ENCODE measurements around the gene TNN.

TNN gene

DNA sequence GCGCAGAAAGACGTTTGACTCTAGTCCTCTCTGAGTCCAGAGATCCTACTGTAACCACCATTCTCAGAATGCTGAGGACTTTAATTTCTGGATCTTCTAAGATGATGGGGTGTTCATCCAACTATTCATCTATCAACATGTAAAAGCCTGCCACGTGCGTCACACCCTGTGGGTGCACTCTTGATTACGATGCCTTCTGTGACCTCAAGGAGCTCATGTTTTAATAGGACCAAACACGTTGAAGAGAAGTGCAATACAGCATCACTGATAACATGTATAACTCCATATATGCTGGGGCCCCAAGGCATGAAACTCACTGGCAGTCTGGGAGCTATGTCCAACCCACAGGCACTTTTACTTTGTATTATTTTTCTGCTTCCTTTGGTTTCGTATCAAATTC is 105.9 kb downstream of the TNN start:
- DNase-seq (ENCODE audit: low read depth in 2 of 2) = no peak

DNA sequence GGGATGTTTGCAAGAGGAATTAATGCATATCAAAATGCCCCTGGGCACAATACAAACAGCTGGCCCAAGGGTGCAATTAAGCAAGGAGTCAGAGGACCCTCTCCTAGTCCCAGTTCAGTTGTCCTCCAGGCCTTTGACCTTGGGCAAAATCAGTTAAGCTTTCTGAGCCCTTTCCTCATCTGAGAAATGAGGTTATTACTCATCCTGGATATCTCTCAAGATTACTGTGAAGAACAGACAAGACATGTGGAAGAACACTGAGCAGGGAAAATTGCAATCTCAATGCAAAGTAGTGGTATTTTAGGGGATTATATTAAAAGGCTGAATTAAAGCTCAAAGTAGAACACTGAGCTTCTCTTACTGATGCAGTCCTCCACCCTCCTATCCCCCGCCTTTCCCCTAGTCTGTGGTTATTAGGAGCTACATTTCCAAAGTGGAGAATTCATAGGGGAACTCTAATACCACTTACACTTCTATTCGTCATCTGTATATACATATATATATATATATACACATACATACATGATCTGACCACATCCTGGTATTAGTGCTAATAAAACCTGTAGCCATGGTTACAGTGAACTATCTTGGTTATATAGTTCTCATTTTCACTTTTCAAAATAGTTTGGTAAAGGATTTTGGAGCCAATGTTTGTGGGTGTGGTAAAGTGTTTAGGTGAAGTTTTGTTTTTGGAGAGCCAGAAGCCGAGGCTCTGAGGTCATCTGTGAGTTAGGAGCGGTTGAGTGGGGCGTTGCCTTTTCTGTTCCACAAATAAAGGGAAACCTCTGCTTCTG is 106.9 kb downstream of the TNN start:
- DNase-seq (ENCODE audit: low read depth in 2 of 2) = no peak

DNA sequence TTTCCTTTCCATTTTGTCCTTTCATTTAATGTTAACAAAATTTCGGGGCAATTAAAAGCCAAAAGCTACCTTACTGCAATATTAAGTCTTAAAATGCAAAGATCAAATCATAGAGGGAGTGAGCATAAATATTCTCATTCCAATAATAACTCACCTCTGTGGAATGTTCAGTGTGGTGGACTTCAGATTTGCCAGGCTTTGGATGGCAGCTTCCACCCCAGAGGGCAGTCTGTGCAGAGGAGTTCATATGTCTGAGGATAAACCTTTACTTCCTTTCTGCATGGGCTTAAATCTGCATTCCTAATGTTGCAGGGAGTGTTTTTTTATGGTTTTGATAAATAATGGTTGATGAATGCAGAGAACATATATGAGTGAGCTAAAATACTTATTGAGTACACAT is 108.6 kb downstream of the TNN start:
- no peak for DNase-seq (ENCODE audit: low read depth in 2 of 2)

DNA sequence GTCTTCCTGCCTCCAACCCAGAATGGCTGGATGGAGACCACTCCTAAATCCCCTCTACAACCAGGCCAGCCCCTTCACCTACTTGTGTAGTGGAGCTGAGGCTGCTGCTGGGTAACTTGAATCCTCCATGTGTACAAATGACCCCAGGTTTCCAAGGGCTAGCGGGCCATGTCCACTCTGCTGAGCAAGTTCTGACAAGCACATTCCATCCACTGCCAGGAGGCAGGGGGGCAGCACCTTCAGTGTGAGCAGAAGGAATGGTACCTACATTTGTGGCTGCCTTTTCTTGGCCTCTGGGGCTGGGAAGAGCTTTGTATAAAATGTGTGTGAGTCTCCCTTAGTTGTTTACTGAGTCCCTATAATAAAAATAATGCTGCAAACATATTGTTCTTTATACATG is 110.4 kb downstream of the TNN start:
- no peak for DNase-seq (ENCODE audit: low read depth in 2 of 2)

DNA sequence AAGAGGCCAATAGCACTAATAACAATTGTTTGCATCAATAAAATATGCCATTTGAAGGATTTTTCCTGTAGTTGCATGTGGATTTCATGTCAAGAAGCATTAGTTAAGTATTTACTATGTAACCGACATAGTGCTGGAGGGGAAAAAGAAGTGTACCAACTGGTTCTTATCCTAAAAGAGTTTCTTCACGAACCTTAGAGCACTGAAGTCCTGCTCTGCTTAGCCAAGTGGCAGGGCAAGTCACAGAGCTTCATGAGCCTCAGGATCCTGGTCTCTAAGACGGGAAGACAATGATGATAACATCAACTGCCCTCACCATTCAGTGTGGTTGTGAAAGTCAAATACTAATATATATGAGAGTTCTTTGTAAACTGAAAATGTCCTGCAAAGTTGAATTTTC is 110.8 kb downstream of the TNN start:
- no peak for DNase-seq (ENCODE audit: low read depth in 2 of 2)

DNA sequence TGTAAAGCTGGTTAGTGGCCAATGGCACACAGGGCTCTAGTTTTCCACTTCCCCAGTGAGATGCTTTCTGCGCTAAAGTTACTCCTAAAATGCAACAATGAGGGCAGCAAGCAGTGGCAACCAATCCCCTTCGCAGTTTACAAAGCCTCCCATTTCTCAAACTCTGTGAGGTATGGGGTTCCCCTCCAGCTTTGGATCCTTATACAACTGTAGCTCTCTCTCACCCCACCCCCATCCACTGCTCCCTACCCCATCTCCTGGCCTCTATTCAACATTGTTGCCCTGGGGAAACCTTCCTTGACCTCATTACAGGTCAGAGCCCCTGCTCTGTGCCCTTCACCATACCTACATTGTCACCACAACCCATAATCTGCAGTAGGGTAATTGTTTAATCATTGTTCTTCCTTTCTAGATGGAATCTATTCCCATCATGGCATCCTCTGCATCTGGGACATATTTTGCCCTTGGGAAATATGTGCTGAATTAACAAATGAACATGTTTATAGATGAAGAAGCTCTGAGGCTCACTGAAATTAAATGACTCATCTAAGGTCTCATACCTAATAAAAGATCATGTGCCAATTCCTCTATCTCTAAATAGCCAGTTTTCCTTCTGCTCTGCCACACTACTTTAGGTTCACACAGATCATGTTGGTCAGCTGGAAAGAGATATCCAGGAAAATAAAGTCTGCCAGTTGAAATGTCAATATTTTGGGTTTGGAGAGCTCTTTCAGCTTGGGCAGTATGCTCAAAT is 112.4 kb downstream of the TNN start:
- DNase-seq (ENCODE audit: low read depth in 2 of 2) = no peak

DNA sequence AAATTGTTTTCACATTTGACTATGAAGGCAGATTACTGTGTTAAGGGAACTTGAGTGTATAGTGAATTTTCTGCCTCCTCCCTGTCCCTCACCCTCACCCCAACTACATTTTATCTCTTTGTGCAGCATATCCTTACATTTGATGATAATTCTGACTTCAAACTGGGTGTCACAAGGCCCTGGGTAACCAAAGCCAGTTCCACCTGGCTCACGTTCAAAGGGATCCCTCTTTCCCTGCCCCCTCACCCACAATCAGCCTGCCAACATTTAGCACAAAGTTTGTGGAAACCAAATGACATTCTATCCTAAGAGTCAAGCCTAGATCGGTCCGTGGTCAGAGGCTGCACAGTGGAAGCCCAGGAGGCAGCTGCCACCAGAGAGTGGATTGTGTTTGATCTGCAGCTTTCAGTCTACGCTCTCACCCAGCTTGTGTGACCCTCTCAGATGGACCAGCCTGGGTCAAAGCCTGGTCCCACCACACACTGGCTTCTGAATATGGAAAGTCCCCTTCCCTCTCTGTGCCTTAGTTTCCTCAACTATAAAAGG is 114.6 kb downstream of the TNN start:
- DNase-seq (ENCODE audit: low read depth in 2 of 2) = no peak

DNA sequence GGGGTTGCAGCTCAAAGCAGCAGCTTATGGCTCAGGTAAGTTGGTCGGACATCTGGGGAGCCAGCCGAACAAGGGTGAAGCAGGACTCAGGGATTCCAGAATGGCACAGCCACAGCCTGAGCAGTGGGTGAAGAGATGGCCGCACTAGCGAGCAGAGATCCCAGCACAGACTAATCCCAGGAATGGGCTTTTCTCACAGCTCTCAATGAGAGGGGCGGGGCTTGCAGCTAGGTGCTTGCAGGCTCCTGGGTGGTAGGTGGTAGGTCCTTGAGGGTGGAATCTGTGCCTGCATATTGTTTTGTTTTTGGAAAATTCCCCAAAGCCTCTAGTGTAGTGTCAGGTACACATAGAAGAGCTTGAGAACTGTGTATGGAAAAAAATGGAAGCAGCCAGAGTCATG is 116.0 kb downstream of the TNN start:
- no peak for DNase-seq (ENCODE audit: low read depth in 2 of 2)

DNA sequence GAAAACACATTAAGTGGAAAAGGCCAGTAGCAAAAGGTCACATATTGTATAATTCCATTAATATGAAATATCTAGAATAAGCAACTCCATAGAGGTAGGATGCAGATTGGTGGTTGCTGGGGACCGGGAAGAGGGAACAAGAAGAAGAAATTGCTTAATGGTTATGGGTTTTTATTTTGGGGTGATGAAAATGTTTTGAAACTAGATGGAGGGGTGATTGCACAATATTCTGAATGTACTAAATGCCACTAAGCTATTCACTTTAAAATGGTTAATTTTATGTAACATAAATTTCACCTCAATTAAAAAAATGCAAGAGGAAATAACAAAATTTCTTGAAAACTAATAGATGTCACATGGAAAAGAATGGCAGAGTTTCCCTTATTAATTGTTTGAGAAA is 118.3 kb downstream of the TNN start:
- no peak for DNase-seq (ENCODE audit: low read depth in 2 of 2)

DNA sequence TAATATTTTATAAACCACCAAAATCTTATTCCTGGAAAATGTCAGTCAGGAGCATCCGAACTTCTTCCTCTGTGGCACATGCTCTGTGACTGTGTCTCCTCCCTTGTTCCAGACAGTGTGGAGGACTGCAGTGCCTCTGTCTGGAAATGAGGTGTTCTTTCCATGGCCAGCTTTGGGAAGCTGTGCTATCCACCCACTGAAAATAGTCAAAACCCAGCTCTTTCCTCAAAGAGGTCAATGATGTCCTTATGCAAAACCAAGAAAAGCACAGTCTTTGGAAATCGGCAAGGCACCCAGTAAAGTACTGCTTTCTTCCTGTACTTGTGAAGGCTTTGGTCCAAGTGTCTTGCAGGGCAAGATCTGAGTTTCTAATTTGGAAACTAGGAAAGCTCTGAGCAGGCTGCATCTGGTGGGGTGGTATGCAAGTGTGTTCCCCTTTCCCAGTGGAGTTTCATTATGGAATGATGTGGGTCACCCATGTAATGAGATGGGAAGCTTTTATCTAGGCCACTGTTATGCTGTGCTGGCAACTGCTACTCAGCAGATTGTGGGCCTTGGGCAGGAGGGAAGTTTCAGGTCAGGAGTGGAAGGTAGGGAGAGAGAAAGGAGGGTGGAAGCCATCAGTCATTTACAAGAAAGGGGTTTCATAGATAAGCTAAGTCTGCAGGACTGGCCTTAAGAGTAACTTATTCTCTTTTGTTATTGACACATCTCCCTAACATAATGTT is 119.0 kb downstream of the TNN start:
- DNase-seq (ENCODE audit: low read depth in 2 of 2) = no peak

DNA sequence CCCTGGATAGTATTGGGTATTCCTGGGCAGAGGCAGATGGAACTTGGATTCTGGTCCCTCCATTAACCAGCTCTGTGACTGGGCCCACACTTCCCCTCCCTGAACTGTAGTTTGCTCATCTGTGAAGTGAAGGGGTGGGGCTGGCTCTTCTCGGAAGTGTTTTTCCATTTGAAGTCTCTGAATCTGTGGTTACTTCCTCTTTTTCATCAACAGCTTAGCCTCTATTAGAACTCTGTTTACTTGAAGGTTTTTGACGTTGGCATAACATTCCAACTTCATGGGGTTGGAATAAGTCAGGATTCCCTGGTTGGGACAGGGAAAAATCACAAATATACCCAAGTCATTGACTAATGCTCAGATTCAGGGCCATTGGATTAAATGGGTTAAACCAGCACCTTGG is 121.3 kb downstream of the TNN start:
- DNase-seq (ENCODE audit: low read depth in 2 of 2) = peak in 1 of 2 donors; percentile 38

DNA sequence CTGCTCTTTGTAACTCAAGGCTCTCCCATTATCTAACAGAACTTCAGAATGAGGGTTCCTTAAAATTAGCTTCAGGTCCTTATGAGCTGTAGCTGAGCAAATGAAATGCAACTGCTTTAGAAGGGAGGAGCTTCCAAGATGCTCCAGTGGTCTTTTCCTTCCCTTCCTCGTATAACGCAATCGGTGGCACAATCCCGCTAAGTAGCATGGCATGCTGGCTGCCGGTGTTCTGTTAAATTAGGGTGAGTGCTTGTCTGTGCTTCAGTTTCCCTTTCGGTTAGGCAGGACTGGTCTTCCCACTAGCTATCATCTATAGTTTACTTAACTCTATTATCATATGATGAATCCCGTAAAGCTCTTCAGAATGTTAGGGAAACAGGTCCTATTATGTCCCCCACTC is 124.0 kb downstream of the TNN start:
- DNase-seq (ENCODE audit: low read depth in 2 of 2) = no peak

DNA sequence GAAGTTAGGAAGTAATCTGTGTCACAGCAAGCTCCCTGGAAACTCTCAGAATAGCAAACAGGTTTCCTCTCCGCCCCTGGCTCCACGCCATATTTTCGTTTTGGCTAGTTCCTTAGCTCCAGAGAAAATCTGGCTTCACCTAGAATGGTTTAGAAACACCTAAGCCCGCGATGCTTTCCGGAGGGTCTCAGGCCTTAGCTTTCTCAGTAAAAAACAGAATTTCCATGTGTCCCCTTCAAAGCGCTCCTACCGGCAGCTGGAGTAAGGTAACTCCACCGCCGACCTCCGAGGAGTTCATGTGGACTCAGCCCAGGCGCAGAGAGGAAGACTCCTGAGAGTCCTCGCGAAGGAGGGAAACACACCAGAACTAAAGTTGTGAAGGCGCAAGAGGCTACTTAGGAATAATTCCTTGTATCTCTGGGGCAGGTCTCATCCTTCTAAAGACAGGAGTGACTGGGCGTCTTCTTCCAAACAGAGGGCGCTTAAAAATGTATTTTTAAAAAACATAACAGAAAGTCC is 124.5 kb downstream of the TNN start:
- DNase-seq (ENCODE audit: low read depth in 2 of 2) = no peak

DNA sequence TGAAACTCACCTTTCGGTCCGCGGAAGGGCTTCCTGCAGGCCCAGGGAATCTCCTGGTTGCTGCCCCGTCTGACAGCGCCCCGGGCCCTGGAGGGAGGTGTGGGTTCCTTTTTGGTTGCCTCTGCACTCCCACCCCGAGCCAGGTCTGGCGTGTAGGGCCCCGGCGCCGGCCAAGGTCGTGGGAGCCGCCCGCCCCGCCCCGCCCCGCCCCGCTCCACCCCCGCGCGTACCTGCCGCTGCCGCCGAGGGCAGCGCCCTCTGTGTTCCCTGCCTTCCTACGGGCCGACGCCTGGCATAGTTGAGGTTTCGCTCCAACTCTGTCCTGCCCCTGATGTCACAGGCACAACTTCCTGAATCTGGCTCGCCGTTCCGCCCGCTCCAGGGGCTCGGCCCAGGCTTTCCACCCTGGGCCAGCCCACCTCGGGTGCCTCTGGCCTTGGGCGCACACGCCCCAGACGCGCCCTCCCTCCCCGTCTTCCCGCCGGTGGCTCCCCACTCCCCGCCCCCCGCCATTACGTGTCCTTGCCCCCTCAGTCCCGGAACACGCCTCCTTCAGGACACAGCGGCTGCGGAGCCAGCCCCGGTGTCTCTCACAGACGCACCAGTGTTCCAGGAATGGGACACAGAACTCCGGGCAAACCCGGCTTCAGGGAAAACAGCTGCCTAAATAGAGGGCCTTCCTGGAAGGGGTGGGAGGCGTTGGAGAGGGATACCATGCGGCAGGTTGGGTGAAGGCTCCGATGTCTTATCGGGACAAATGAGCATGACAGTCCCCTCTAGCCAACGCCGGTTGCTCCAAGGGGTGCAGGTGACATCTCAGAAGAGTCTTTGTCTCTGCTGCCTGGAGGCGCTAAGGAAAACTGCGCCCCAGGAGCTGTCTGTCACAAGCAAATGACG is 125.2 kb downstream of the TNN start, which contains the start of gene KIAA0040:
KIAA0040 (minus strand) TSS at position 147 of the 897 bp plus-strand sequence. CDS start 31,763 bp downstream, outside the sequence.
- DNase-seq (ENCODE audit: low read depth in 2 of 2) = no peak

DNA sequence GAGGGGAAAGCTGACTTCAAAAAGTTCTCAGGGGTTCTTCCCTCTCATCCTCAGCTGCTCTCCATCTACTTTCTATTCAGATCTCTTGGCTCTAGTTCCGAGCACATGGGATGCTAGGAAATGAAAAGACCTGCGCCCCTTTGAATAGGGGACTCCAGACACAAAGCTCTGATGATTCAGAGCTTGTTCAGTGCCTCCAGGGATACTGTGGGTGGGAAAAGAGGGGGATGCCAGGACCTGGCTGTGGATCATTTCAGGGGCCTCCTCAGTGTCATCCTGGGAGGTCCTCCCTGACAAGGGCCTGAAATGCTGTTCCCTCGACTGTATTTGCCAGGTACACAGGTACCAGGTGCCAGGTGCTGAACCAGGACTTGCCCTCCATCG is 125.9 kb downstream of the TNN start:
- no peak for DNase-seq (ENCODE audit: low read depth in 2 of 2)

DNA sequence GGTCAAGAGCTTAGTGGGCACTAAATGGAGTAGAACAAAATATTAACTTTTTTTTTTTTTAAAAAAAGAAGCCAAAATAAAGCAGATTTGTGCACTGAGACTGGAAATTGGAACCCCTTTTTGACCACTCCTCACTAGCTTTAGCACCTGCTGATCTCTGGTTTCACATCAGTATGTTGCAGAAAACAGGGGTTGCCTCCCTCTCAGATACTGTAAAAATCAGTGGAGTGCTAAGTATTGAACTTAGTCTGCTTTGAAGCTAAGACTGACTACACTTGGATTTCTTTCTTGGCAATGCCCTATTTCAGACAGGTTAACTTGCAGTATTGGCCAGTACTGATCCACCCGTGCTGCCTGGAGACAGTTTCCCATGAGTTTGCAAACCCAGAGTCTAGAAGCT is 127.6 kb downstream of the TNN start:
- DNase-seq (ENCODE audit: low read depth in 2 of 2) = no peak

DNA sequence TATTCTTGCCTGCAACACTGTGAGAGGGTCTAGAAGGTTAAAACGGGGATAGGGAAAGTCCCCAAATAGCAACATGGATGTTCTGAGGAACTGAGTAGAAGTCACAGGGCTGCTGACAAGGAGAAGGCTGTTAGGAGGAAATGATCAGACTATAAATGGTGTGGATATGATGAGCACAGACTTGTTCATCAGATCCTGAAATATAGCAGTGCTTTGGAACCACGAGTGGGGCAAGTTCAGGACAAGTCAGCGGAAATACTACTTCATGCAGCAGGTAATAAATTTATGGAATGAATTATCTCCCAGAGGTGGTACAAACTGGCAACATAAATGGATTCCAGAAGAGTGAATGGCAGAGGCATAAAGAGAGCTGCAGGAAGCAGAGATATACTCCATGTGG is 128.2 kb downstream of the TNN start:
- DNase-seq (ENCODE audit: low read depth in 2 of 2) = no peak

DNA sequence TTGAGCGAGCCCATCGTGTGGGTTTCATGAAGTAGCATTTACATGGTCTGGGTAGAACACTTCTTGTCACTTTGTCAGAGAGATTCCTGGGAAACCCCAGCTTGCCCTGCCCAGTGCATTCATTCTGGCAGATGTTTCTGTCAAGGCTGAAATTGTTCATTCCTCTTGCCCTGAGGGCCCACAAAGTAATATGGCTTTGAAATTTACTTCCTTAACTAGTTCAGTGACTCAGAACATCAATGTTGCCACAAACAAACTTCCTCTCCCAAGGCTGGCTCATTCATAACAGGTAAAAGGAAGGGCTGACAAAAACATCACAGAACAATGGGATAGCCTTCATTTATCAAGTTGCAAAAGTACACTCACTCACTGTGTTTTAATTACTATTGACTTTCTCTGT is 129.9 kb downstream of the TNN start:
- no peak for DNase-seq (ENCODE audit: low read depth in 2 of 2)

All from activated CD8-positive, alpha-beta memory T cell treated with anti-CD3 and anti-CD28 coated beads for 4 hours (primary cell).